H1 (cell line): ENCODE measurements around the gene RRBP1. TPM values are rescaled to one million over a fixed set of nuclear protein-coding genes. Genes with fewer than 3 reads are reported as not detected.

Experiments used
- CBX5 ChIP-seq: fragments of 300-800, 300-1000 bp; sonication (generic); IDR thresholded peaks from 2 replicates; pipeline ENCODE4 v1.7.1; 2016; ENCODE audit warnings: antibody characterized with exemption, low read length, low read depth
- CBX8 ChIP-seq: fragments of 300-800, 300-1000 bp; sonication (generic); IDR thresholded peaks from 2 replicates; pipeline ENCODE4 v1.7.1; 2016; ENCODE audit warnings: low read depth, low read length, borderline replicate concordance
- GABPA ChIP-seq: IDR thresholded peaks from 2 replicates; pipeline ENCODE4 v1.6.1; 2011; ENCODE audit warnings: mild to moderate bottlenecking, low read length, moderate library complexity, borderline replicate concordance; ENCODE audit not compliant: insufficient read depth
- MAFK ChIP-seq: IDR thresholded peaks from 2 replicates; pipeline ENCODE4 v1.6.1; 2012; ENCODE audit warnings: low read depth, mild to moderate bottlenecking, improper control_type of control experiment, low read length
- POLR2A ChIP-seq, 2 experiments: IDR thresholded peaks; 1 replicate in 1 of 2; 2 replicates in 1 of 2; pipeline ENCODE4 v1.6.1; 2011; ENCODE audit warnings: low read depth in 2 of 2, low read length in 2 of 2, mild to moderate bottlenecking in 2 of 2; ENCODE audit errors: control extremely low read depth in 1 of 2
- POU5F1 ChIP-seq: IDR thresholded peaks from 2 replicates; pipeline ENCODE4 v1.6.1; 2011; ENCODE audit warnings: low read depth, mild to moderate bottlenecking, low read length, moderate library complexity
- polyA plus RNA-seq, 7 experiments: library from polyadenylated mRNA; depleted of rRNA in 3 of 7; stranded (reverse) in 5 of 7; unstranded in 2 of 7; fragments of >200 nt in 5 of 7; fragments of 200-250 nt in 2 of 7; gene quantifications; 1 replicate in 5 of 7; 2 replicates in 1 of 7; 4 replicates in 1 of 7; pipeline versions ENCODE4 v1.2.1 to v1.2.3, GENCODE V29; 2011 to 2013; ENCODE audit warnings: missing spikeins in 2 of 7, mixed read lengths in 2 of 7
- total RNA-seq: library from RNA; stranded (reverse); fragmentation: NEBNext Ultra II Directional; extraction: Animal tissue kit (Norgen Biotek cat#: 25700); gene quantifications from 2 replicates; pipeline ENCODE4 v1.2.1, GENCODE V29; 2021
- TF ChIP-seq, protein P1 (sequence below), 3 experiments: IDR thresholded peaks; 1 replicate in 2 of 3; 2 replicates in 1 of 3; pipeline versions ENCODE4 v1.5.1 to v1.6.1; 2011; ENCODE audit warnings: low read length in 3 of 3, mild to moderate bottlenecking in 3 of 3, inconsistent platforms in 2 of 3, low read depth in 1 of 3, moderate library complexity in 1 of 3; ENCODE audit not compliant: insufficient read depth in 1 of 3; ENCODE audit errors: control extremely low read depth in 1 of 3

RRBP1 gene
- total and polyA plus RNA-seq, 2 of the 8 experiments (the other 6 are each of a cell fraction or from before 2014, with no cell fraction given), result 15.9 to 157 TPM

GRCh38 chr20:17610566-17611289, 71.3 kb downstream of the RRBP1 start (continued):
- TF ChIP-seq, protein P1, sequence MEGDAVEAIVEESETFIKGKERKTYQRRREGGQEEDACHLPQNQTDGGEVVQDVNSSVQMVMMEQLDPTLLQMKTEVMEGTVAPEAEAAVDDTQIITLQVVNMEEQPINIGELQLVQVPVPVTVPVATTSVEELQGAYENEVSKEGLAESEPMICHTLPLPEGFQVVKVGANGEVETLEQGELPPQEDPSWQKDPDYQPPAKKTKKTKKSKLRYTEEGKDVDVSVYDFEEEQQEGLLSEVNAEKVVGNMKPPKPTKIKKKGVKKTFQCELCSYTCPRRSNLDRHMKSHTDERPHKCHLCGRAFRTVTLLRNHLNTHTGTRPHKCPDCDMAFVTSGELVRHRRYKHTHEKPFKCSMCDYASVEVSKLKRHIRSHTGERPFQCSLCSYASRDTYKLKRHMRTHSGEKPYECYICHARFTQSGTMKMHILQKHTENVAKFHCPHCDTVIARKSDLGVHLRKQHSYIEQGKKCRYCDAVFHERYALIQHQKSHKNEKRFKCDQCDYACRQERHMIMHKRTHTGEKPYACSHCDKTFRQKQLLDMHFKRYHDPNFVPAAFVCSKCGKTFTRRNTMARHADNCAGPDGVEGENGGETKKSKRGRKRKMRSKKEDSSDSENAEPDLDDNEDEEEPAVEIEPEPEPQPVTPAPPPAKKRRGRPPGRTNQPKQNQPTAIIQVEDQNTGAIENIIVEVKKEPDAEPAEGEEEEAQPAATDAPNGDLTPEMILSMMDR (IDR thresholded peaks at IDR 0.05; ENCODE audit: control extremely low read depth in 1 of 3, insufficient read depth in 1 of 3, low read depth in 1 of 3, low read length in 3 of 3), result no peak
- TF ChIP-seq POLR2A (IDR thresholded peaks at IDR 0.05; ENCODE audit: control extremely low read depth in 1 of 2, low read depth in 2 of 2, low read length in 2 of 2), result no peak
- TF ChIP-seq GABPA, result no peak
- TF ChIP-seq CBX8, result no peak
- no peak for TF ChIP-seq CBX5
- TF ChIP-seq POU5F1, result no peak
- TF ChIP-seq MAFK, result no peak
